22Rv1 (cell line): ENCODE results near the gene SMAD6.

Source experiments
- ZFX ChIP-seq: fragments of 450-650 bp; IDR thresholded peaks from 2 replicates; pipeline ENCODE4 v1.6.1; 2017; ENCODE audit warnings: antibody characterized with exemption, borderline replicate concordance
- TF ChIP-seq, protein P1 (sequence below): fragments of 450-650 bp; IDR thresholded peaks from 2 replicates; pipeline ENCODE4 v1.5.1; 2017; ENCODE audit warnings: mild to moderate bottlenecking

DNA sequence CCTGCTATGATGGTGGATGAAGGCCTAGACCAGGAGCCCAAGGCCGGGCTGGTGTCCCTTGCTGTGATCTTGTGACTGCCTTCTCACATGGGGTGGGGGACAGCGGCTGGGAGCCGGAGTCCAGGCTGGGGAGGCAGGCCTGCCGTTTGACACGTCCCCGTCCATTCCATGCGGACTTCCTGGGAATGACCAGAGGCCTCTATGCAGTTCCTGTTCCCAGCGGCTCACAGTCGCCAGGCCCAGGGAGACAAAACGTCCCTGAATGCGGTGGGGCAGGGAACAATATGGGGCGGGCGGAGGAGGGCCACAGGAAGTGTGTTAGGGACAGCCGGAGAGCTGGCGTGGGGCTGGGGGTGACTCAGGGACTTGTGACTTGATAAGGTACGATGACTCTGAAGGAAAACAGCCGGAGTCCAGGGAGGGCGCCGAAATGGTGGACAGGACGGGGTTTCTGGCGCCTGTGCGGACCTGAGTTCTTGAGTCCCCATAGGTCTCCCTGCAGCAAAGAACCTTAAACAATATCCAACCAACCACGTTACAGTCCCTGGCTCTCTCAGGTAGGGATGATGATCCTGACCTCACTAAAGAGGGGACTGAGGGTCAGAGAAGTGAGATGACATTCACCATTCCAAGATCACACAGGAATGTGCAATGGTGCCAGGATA lies 40.5 kb upstream of the SMAD6 start:
- TF ChIP-seq, protein P1, sequence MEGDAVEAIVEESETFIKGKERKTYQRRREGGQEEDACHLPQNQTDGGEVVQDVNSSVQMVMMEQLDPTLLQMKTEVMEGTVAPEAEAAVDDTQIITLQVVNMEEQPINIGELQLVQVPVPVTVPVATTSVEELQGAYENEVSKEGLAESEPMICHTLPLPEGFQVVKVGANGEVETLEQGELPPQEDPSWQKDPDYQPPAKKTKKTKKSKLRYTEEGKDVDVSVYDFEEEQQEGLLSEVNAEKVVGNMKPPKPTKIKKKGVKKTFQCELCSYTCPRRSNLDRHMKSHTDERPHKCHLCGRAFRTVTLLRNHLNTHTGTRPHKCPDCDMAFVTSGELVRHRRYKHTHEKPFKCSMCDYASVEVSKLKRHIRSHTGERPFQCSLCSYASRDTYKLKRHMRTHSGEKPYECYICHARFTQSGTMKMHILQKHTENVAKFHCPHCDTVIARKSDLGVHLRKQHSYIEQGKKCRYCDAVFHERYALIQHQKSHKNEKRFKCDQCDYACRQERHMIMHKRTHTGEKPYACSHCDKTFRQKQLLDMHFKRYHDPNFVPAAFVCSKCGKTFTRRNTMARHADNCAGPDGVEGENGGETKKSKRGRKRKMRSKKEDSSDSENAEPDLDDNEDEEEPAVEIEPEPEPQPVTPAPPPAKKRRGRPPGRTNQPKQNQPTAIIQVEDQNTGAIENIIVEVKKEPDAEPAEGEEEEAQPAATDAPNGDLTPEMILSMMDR: no peak
- TF ChIP-seq ZFX: no peak
